Activated CD4-positive, CD25-positive, alpha-beta regulatory T cell treated with anti-CD3 and anti-CD28 coated beads, Interleukin-2, amount 50 U/mL, for 72 hours (primary cell): ENCODE data around the gene PTGES3L.
A peak's percentile ranks its signal among the peaks of the same experiment; 100 is the strongest.
"Not testable (repeated sequence)": the region's sequence is repeated elsewhere in the genome, so short reads cannot be mapped to it uniquely, and the experiment has no call there.

ENCODE experiments used
- DNase-seq: peaks from one replicate; pipeline ENCODE4 v3.0.0; 2021

PTGES3L gene

GRCh38 chr17:43014020-43014648, 34.3 kb upstream of the PTGES3L start:
- no peak for DNase-seq

- DNase-seq = no peak
Observed at GRCh38 chr17:43013296-43013695, 33.4 kb upstream of the PTGES3L start.

GRCh38 chr17:43011728-43012472, 32.0 kb upstream of the PTGES3L start:
- no peak for DNase-seq

- no peak for DNase-seq
Observed at GRCh38 chr17:43010667-43011308, 30.9 kb upstream of the PTGES3L start.

GRCh38 chr17:43006639-43007551, 27.0 kb upstream of the PTGES3L start, which contains the start of gene IFI35:
Gene IFI35 (plus strand): TSS chr17:43006784. CDS start chr17:43006948, 164 bp downstream.
- peak; percentile 77 for DNase-seq

GRCh38 chr17:43003542-43004172, 23.8 kb upstream of the PTGES3L start:
- no peak for DNase-seq

- DNase-seq = not testable (repeated sequence)
Observed at GRCh38 chr17:43000894-43001293, 21.0 kb upstream of the PTGES3L start.

GRCh38 chr17:42999003-42999525, 19.2 kb upstream of the PTGES3L start:
- DNase-seq = no peak

- DNase-seq = peak; percentile 92
Observed at GRCh38 chr17:42997984-42998938, 18.4 kb upstream of the PTGES3L start, which contains the start of gene RPL27. Gene RPL27 (plus strand): TSS chr17:42998419. CDS start chr17:42998751, 332 bp downstream.

GRCh38 chr17:42997390-42997983, 17.6 kb upstream of the PTGES3L start:
- no peak for DNase-seq

- not testable (repeated sequence) for DNase-seq
Observed at GRCh38 chr17:42993913-42994312, 14.0 kb upstream of the PTGES3L start.

GRCh38 chr17:42992872-42993271, 13.0 kb upstream of the PTGES3L start:
- no peak for DNase-seq

GRCh38 chr17:42991471-42991870, 11.6 kb upstream of the PTGES3L start:
- DNase-seq = no peak

- DNase-seq = no peak
Observed at GRCh38 chr17:42989726-42990652, 10.1 kb upstream of the PTGES3L start.

GRCh38 chr17:42989141-42989540, 9.3 kb upstream of the PTGES3L start:
- DNase-seq = no peak

- no peak for DNase-seq
Observed at GRCh38 chr17:42985225-42985624, 5.3 kb upstream of the PTGES3L start.

- DNase-seq = no peak
Observed at GRCh38 chr17:42982266-42982665, 2.4 kb upstream of the PTGES3L start.

- peak; percentile 67 for DNase-seq
Observed at GRCh38 chr17:42980766-42981397, 1.0 kb upstream of the PTGES3L start.
